ENCODE results near the gene POLDIP3.

Gene POLDIP3

DNA sequence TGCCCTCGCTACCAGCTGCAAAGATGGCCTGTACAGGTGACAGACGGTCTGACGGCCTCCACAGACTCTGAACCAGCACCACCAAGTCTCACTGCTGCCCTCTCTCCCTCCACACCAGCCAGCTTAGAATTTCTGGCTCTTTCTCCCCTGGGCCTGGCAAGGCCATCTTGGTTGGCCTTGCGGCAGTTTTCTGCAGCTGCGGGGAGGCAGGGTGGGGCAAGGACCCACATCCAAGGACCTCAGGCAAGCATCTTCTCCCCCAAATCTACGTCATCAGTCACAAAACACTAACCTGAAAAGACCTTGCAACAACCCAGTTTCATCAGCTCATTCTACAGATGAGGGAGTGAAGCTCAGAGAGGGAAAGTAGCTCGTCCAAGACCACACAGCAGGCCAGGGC lies 11.7 kb upstream of the POLDIP3 start:
- no peak overlapping the region for H3K27ac ChIP-seq (ENCODE audit: low read length)

DNA sequence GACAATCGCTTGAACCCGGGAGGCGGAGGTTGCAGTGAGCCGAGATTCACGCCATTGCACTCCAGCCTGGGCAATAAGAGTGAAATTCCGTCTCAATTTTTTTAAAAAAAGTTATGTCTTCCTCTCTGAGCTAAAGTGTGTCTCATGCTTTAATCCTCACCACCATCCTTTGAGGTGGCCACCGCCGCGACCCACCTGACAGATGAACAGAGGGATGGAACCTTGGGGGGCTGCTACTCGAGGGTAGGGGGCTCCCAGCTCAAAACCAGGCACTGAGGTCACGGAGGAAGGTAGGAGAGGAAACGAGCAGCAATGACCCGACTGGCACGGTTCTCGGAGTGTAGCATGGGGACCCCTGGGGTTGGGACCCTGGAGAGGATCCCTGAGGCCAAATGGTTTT lies 10.7 kb upstream of the POLDIP3 start:
- no peak overlapping the region for H3K9ac ChIP-seq (ENCODE audit: low read length in 2 of 2)
- no peaks in the 10 kb centered on the region for H3K9me3 ChIP-seq (ENCODE audit: control insufficient read depth in 2 of 2, low read length in 2 of 2)
- H3K27me3 ChIP-seq (ENCODE audit: control insufficient read depth in 1 of 2, insufficient read depth in 2 of 2, low read length in 2 of 2) = no peaks in the 10 kb centered on the region
- no peak overlapping the region for H3K4me3 ChIP-seq (ENCODE audit: low read length in 2 of 2)
- peaks cover 45 to 61% of the 10 kb centered on the region in 2 donors for H3K36me3 ChIP-seq (ENCODE audit: control insufficient read depth in 2 of 2, insufficient read depth in 2 of 2, low read length in 2 of 2)
- no peak overlapping the region for H3K27ac ChIP-seq (ENCODE audit: low read length)
- H3K4me1 ChIP-seq (ENCODE audit: control insufficient read depth, insufficient read depth, low read length) = peaks cover 15% of the 10 kb centered on the region

More for the DNA sequence above, 11.7 kb upstream of the POLDIP3 start:
- H3K27me3 ChIP-seq (ENCODE audit: control insufficient read depth in 1 of 2, insufficient read depth in 2 of 2, low read length in 2 of 2) = no peaks in the 10 kb centered on the region
- H3K9ac ChIP-seq (ENCODE audit: low read length in 2 of 2) = no peak overlapping the region
- H3K9me3 ChIP-seq (ENCODE audit: control insufficient read depth in 2 of 2, low read length in 2 of 2) = no peaks in the 10 kb centered on the region
- H3K4me3 ChIP-seq (ENCODE audit: low read length in 2 of 2) = no peak overlapping the region
- peaks cover 12% of the 10 kb centered on the region for H3K4me1 ChIP-seq (ENCODE audit: control insufficient read depth, insufficient read depth, low read length)
- peaks cover 50 to 65% of the 10 kb centered on the region in 2 donors for H3K36me3 ChIP-seq (ENCODE audit: control insufficient read depth in 2 of 2, insufficient read depth in 2 of 2, low read length in 2 of 2)

DNA sequence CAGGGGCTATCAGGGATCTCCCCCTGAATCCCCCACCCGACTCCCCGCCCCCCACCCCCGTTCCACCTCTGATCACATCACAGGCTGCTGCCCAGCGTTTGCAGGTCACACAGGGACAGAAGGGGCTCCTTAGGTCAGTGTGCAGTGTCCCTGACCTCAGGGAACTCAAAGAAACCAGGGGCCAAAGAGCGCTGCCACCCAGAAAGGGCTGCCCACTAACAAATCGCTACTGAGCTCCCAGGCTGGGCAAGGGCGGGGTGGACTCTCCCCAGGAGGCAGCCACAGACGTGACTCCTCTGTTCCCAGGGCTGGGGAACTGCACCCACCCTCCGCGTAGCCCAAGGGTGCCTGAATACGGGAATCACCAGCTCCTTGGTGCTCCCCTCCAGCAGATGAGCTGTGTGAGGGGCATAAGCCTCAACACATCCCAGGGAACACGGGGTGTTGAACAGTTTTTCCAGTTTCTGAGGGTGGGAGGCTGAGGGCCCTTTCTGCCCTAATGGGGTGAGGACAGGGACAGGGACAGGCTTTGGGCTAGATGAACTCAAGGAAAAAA lies 9.9 kb upstream of the POLDIP3 start:
- H3K36me3 ChIP-seq (ENCODE audit: control insufficient read depth in 2 of 2, insufficient read depth in 2 of 2, low read length in 2 of 2) = peaks cover 49 to 59% of the 10 kb centered on the region in 2 donors
- H3K9ac ChIP-seq (ENCODE audit: low read length in 2 of 2) = no peak overlapping the region
- no peak overlapping the region for H3K27ac ChIP-seq (ENCODE audit: low read length)
- H3K9me3 ChIP-seq (ENCODE audit: control insufficient read depth in 2 of 2, low read length in 2 of 2) = no peaks in the 10 kb centered on the region
- H3K27me3 ChIP-seq (ENCODE audit: control insufficient read depth in 1 of 2, insufficient read depth in 2 of 2, low read length in 2 of 2) = no peaks in the 10 kb centered on the region
- peaks cover 15% of the 10 kb centered on the region for H3K4me1 ChIP-seq (ENCODE audit: control insufficient read depth, insufficient read depth, low read length)
- no peak overlapping the region for H3K4me3 ChIP-seq (ENCODE audit: low read length in 2 of 2)

DNA sequence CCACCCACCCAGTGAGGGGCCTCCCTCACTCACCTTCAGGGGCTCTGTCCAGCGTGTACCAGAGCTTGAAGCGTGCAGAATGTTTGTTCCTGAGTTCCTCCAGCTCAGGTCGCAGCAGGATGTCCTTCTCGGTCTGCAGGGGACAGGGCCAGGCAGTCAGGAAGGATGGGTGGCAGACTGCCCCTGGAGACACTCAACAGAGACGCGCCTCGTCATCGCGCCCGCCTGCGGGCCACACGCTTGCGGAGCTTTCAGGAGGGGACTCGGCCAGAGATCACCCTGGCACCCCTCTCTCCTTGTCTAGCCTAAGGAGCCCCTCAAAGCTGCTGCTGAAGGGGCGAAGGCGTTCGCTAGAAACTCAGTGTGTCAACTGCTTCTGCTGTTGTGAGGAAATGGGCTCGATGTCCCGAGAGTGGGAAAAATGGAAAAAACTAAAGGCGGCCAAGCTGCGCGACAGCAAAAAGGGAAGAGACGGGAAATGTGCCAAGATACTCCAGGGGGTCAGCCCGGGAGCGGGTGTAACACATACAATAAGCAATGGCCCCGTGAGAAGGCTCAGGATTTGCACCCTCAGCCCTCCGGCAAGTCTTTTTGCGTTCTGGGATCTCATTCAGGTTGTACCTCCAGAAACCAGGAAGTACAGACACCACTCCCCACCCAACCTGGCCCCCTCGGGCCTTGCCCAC lies 9.2 kb upstream of the POLDIP3 start:
- no peak overlapping the region for H3K9ac ChIP-seq (ENCODE audit: low read length in 2 of 2)
- no peak overlapping the region for H3K27ac ChIP-seq (ENCODE audit: low read length)
- no peaks in the 10 kb centered on the region for H3K9me3 ChIP-seq (ENCODE audit: control insufficient read depth in 2 of 2, low read length in 2 of 2)
- H3K27me3 ChIP-seq (ENCODE audit: control insufficient read depth in 1 of 2, insufficient read depth in 2 of 2, low read length in 2 of 2) = no peaks in the 10 kb centered on the region
- no peak overlapping the region for H3K4me3 ChIP-seq (ENCODE audit: low read length in 2 of 2)
- peaks cover 43 to 56% of the 10 kb centered on the region in 2 donors for H3K36me3 ChIP-seq (ENCODE audit: control insufficient read depth in 2 of 2, insufficient read depth in 2 of 2, low read length in 2 of 2)
- H3K4me1 ChIP-seq (ENCODE audit: control insufficient read depth, insufficient read depth, low read length) = peaks cover 15% of the 10 kb centered on the region

DNA sequence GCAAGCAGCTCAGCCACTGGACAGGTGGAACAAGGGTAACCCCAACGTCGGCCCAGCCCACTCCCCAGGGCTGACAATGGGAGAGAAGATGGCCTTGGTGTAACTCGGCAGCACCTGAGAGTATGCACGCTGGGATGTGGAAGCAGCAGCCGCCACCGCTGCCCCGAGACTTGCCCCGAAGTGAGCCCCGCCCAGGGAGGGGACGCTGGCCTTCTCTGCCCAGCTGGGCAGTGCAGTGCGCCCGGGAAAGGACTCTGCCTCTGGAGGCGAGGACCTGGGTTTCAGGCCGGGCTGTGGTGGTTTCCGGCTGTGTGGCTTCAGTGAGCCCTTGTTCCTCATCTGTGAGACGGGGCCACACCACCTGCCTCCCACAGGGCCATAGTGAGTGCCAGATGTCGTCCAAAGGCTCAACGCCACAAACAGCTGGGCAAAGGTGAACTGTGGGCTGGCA lies 8.6 kb upstream of the POLDIP3 start:
- H3K27me3 ChIP-seq (ENCODE audit: control insufficient read depth in 1 of 2, insufficient read depth in 2 of 2, low read length in 2 of 2) = no peaks in the 10 kb centered on the region
- H3K4me3 ChIP-seq (ENCODE audit: low read length in 2 of 2) = no peak overlapping the region
- no peak overlapping the region for H3K27ac ChIP-seq (ENCODE audit: low read length)
- peaks cover 38 to 52% of the 10 kb centered on the region in 2 donors for H3K36me3 ChIP-seq (ENCODE audit: control insufficient read depth in 2 of 2, insufficient read depth in 2 of 2, low read length in 2 of 2)
- no peaks in the 10 kb centered on the region for H3K9me3 ChIP-seq (ENCODE audit: control insufficient read depth in 2 of 2, low read length in 2 of 2)
- peaks cover 15% of the 10 kb centered on the region for H3K4me1 ChIP-seq (ENCODE audit: control insufficient read depth, insufficient read depth, low read length)
- H3K9ac ChIP-seq (ENCODE audit: low read length in 2 of 2) = no peak overlapping the region

DNA sequence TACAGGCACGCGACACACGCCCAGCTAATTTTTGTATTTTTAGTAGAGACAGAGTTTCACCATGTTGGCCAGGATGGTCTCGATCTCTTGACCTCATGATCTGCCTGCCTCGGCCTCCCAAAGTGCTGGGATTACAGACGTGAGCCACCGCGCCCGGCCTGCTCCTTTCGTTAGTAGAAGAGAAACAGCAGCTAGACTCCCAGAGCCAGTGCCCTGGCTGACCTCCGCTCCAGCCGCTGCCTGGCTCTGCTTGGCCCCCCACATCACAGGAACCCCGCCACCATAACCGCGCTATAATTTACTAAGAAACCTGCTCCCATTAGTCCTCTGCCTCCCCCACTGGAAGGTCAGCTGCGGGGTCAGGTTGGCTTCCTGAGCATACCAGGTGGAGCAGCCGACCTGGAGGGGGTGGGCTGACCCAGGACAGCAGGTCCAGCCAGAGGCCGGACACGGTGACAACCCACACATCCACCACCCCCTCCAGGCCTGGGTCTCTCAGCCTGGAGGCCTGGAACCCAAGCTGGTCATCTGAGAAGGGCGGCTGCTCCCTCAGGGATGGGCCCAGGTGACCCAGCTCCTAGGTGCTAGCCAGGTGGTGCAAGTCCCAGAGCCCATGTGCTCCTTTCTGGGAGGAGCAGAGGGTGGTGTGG lies 7.5 kb upstream of the POLDIP3 start:
- Histone ChIP-seq H3K4me1 (ENCODE audit: control insufficient read depth, insufficient read depth, low read length) (peaks cover 15% of the 10 kb centered on the region), H3K9ac (ENCODE audit: low read length in 2 of 2) (no peak overlapping the region), H3K4me3 (ENCODE audit: low read length in 2 of 2) (no peak overlapping the region), H3K27ac (ENCODE audit: low read length) (no peak overlapping the region), H3K36me3 (ENCODE audit: control insufficient read depth in 2 of 2, insufficient read depth in 2 of 2, low read length in 2 of 2) (peaks cover 31 to 41% of the 10 kb centered on the region in 2 donors), H3K27me3 (ENCODE audit: control insufficient read depth in 1 of 2, insufficient read depth in 2 of 2, low read length in 2 of 2) (no peaks in the 10 kb centered on the region), H3K9me3 (ENCODE audit: control insufficient read depth in 2 of 2, low read length in 2 of 2) (no peaks in the 10 kb centered on the region)

DNA sequence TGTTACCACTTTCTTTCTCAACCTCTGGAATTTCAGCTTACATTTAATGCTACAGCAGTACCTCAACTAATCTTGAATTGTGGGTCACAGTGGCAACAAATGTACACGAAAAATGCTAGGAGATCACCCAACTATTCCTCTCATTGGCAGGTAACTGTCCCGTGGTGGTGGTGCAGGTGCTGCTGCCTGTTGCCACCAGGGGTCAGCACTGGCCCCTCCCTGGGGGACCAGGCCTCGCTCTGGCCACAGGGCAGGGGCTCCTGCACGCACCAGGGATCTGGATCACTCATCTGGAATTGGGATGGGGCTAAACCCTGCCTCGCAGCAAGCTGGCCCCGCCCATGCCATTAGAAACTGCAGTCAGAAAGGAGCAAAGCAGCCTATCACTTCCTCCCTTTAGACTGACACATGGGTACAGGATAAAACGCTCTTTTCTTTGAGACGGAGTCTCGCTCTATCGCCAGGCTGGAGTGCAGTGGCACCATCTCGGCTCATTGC lies 6.9 kb upstream of the POLDIP3 start:
- peak overlapping the region in 1 of 2 donors; percentile 21 for H3K9ac ChIP-seq (ENCODE audit: low read length in 2 of 2)
- peaks cover 26 to 35% of the 10 kb centered on the region in 2 donors for H3K36me3 ChIP-seq (ENCODE audit: control insufficient read depth in 2 of 2, insufficient read depth in 2 of 2, low read length in 2 of 2)
- no peak overlapping the region for H3K27ac ChIP-seq (ENCODE audit: low read length)
- peaks cover 15% of the 10 kb centered on the region for H3K4me1 ChIP-seq (ENCODE audit: control insufficient read depth, insufficient read depth, low read length)
- H3K9me3 ChIP-seq (ENCODE audit: control insufficient read depth in 2 of 2, low read length in 2 of 2) = no peaks in the 10 kb centered on the region
- H3K4me3 ChIP-seq (ENCODE audit: low read length in 2 of 2) = no peak overlapping the region
- no peaks in the 10 kb centered on the region for H3K27me3 ChIP-seq (ENCODE audit: control insufficient read depth in 1 of 2, insufficient read depth in 2 of 2, low read length in 2 of 2)

DNA sequence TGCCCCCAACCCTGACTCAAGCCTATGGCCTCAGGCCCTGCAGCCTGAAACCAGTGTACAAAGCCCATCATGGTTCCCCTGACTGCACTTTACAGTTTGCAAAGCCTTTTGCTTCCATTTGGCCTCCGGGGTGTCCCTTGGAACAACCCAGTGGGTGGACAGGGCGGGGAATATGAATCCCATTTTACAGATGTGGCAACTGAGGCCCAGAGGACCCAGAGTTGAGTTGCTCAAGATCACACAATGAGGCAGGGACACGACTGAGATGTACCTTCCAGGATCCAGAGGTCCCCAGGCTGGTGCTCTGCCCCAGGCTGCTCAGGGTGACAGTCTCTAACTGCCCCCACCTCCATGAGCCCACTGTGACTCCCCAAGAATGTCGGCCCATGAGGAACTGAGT lies 5.4 kb upstream of the POLDIP3 start:
- Histone ChIP-seq H3K9me3 (ENCODE audit: control insufficient read depth in 2 of 2, low read length in 2 of 2) (no peaks in the 10 kb centered on the region), H3K27ac (ENCODE audit: low read length) (no peak overlapping the region), H3K4me1 (ENCODE audit: control insufficient read depth, insufficient read depth, low read length) (peaks cover 23% of the 10 kb centered on the region), H3K36me3 (ENCODE audit: control insufficient read depth in 2 of 2, insufficient read depth in 2 of 2, low read length in 2 of 2) (peaks cover 23 to 25% of the 10 kb centered on the region in 2 donors), H3K27me3 (ENCODE audit: control insufficient read depth in 1 of 2, insufficient read depth in 2 of 2, low read length in 2 of 2) (no peaks in the 10 kb centered on the region), H3K4me3 (ENCODE audit: low read length in 2 of 2) (no peak overlapping the region), H3K9ac (ENCODE audit: low read length in 2 of 2) (no peak overlapping the region)

DNA sequence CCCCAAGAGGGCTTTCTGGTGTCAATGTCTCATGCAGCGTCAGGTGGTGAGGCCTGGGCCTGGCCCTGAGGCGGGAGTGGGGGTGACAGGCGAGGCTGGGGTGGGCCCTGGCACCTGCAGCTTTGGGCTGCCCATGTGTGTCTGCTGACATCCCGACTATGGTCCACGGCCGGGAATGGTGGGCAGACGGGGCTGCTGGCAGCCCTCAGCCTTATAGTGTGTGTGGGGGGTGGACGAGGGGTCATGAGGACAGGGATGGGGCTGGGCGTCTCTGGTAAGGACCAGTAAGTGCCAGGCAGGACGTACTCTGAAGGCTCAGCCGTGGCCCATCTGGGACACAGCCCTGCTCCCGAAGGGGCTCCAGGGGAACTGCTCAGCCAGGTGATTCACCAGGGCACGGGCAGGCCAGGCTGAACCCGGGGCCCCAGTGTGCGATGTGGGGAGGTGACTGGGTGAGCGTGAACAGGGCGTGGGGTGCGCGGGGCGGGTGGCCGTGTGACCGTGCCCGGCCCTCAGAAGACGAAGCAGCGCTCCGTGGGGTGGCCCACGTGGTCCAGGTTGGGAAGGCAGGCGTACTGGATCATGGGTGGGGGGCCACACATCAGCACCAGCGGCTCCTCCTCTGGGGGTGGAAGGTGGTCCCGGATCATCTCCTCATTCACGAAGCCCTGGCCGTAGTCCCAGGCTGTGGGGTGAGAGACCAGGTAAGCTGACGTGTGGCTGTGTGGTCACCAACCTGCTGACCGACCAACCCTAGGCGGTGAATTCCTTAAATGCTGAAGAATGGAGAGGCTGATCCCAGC lies 4.8 kb upstream of the POLDIP3 start:
- Histone ChIP-seq H3K4me1 (ENCODE audit: control insufficient read depth, insufficient read depth, low read length) (peaks cover 23% of the 10 kb centered on the region), H3K4me3 (ENCODE audit: low read length in 2 of 2) (no peak overlapping the region), H3K36me3 (ENCODE audit: control insufficient read depth in 2 of 2, insufficient read depth in 2 of 2, low read length in 2 of 2) (peaks cover 22 to 23% of the 10 kb centered on the region in 2 donors), H3K9me3 (ENCODE audit: control insufficient read depth in 2 of 2, low read length in 2 of 2) (no peaks in the 10 kb centered on the region), H3K27me3 (ENCODE audit: control insufficient read depth in 1 of 2, insufficient read depth in 2 of 2, low read length in 2 of 2) (no peaks in the 10 kb centered on the region), H3K9ac (ENCODE audit: low read length in 2 of 2) (no peak overlapping the region), H3K27ac (ENCODE audit: low read length) (no peak overlapping the region)

DNA sequence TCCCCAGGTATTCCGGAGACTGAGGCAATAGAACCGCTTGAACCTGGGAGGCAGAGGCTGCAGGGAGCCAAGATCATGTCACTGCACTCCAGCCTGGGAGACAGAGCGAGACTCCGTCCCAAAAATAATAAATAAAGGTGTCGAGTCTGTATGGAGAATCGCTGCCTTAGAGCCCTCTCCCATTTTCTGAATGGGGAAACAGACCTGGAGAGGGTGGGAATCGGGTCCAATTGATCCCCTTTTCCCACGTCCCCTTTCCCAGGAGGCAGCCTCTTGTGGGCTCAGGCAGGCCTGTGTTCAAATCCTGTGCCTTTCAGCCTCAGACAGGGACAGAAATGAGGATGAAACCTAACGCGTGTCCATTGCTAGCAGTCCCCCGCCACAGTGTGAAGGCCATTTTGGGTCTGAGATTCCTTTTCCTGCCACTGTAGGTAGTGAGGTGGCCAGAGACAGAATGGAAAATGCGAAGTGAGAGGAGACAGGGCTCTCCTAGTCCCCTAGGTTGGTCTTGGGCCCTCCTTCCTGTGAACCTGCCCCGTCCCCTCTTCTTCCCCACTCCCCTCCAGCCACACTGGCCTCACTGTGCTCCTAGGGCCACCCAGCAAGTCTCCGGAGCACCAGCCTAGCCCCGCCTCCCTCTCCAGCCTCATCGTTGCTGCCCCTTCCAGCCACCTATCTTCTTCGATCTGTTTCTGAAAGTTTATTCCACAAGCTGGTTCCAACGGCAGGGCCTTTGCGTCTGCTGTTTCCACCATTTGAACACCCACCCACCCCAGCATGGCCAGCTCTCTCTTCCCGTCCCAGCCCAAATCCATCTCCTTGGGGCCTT lies 2.7 kb upstream of the POLDIP3 start:
- peaks cover 5 to 11% of the 10 kb centered on the region in 2 donors for H3K36me3 ChIP-seq (ENCODE audit: control insufficient read depth in 2 of 2, insufficient read depth in 2 of 2, low read length in 2 of 2)
- no peaks in the 10 kb centered on the region for H3K9me3 ChIP-seq (ENCODE audit: control insufficient read depth in 2 of 2, low read length in 2 of 2)
- H3K9ac ChIP-seq (ENCODE audit: low read length in 2 of 2) = no peak overlapping the region
- H3K27ac ChIP-seq (ENCODE audit: low read length) = peak overlapping the region; percentile 46
- no peak overlapping the region for H3K4me3 ChIP-seq (ENCODE audit: low read length in 2 of 2)
- peaks cover 37% of the 10 kb centered on the region for H3K4me1 ChIP-seq (ENCODE audit: control insufficient read depth, insufficient read depth, low read length)
- H3K27me3 ChIP-seq (ENCODE audit: control insufficient read depth in 1 of 2, insufficient read depth in 2 of 2, low read length in 2 of 2) = no peaks in the 10 kb centered on the region
